Ascending aorta (tissue), 2 donors: Measurements from ENCODE around the gene ARFGEF2. TPM values are rescaled to one million over a fixed set of nuclear protein-coding genes. Genes with fewer than 3 reads are reported as not detected.

Experiments
- DNase-seq, 2 donors: peaks; one replicate each; pipeline ENCODE4 v3.0.0-alpha.2; 2019; ENCODE audit warnings: low spot score in 2 of 2
- H3K27ac ChIP-seq, 2 donors: fragments of 200-600 bp; sonication (generic); one replicate each; pipeline ENCODE4 v1.5.1; 2016 to 2017; ENCODE audit warnings: mild to moderate bottlenecking in 1 of 2
- H3K27me3 ChIP-seq: fragments of 200-600 bp; sonication (generic); one replicate; pipeline ENCODE4 v1.5.1; 2017
- H3K36me3 ChIP-seq, 2 donors: fragments of 200-600 bp; sonication (generic); one replicate each; pipeline ENCODE4 v1.5.1; 2016
- H3K4me1 ChIP-seq, 2 donors: fragments of 200-600 bp; sonication (generic); one replicate each; pipeline ENCODE4 v1.5.1; 2016 to 2017; ENCODE audit warnings: mild to moderate bottlenecking in 1 of 2
- H3K4me3 ChIP-seq, 2 donors: fragments of 200-600 bp; sonication (generic); one replicate each; pipeline ENCODE4 v1.5.1; 2016 to 2017; ENCODE audit warnings: mild to moderate bottlenecking in 1 of 2
- H3K9me3 ChIP-seq, 2 donors: fragments of 200-600 bp; sonication (generic); one replicate each; pipeline ENCODE4 v1.5.1; 2016
- intact Hi-C: fragments of 100-400 bp; cut with DNase I; formaldehyde crosslinking; loops from one replicate; pipeline ENCODE4 v1.15.1; 2023
- total RNA-seq: library from RNA; depleted of rRNA; stranded (reverse); fragments of >200 nt; gene quantifications from one replicate; pipeline ENCODE4 v1.1.0, GENCODE V29; 2016
- TF ChIP-seq, protein P1 (sequence below), 3 experiments: fragments of 200-600 bp in 2 of 3; fragments of 450-650 bp in 1 of 3; sonication (generic) in 2 of 3; IDR thresholded peaks; one replicate each; pipeline ENCODE4 v1.5.1; 2016 to 2019; ENCODE audit warnings: antibody characterized with exemption in 3 of 3, mild to moderate bottlenecking in 1 of 3, moderate library complexity in 1 of 3

ARFGEF2 gene
- total RNA-seq, 1 donor from 2014 or later = 7.9 TPM

- Histone ChIP-seq H3K4me1 (peaks cover 3 to 4% of the 10 kb centered on the region in 2 donors), H3K27ac (no peak overlapping the region), H3K36me3 (no peaks in the 10 kb centered on the region), H3K27me3 (no peaks in the 10 kb centered on the region), H3K9me3 (no peaks in the 10 kb centered on the region), H3K4me3 (no peak overlapping the region)
- no peak for DNase-seq
- TF ChIP-seq, protein P1, sequence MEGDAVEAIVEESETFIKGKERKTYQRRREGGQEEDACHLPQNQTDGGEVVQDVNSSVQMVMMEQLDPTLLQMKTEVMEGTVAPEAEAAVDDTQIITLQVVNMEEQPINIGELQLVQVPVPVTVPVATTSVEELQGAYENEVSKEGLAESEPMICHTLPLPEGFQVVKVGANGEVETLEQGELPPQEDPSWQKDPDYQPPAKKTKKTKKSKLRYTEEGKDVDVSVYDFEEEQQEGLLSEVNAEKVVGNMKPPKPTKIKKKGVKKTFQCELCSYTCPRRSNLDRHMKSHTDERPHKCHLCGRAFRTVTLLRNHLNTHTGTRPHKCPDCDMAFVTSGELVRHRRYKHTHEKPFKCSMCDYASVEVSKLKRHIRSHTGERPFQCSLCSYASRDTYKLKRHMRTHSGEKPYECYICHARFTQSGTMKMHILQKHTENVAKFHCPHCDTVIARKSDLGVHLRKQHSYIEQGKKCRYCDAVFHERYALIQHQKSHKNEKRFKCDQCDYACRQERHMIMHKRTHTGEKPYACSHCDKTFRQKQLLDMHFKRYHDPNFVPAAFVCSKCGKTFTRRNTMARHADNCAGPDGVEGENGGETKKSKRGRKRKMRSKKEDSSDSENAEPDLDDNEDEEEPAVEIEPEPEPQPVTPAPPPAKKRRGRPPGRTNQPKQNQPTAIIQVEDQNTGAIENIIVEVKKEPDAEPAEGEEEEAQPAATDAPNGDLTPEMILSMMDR (IDR thresholded peaks at IDR 0.05) = no peak
- intact Hi-C loops = no loop called here
These were observed 12.7 kb upstream of the ARFGEF2 start for GRCh38 chr20:48908656-48909319.

GRCh38 chr20:48909910-48910309, 11.6 kb upstream of the ARFGEF2 start:
- H3K27ac ChIP-seq = no peak overlapping the region
- intact Hi-C loops = no loop called here
- H3K27me3 ChIP-seq = no peaks in the 10 kb centered on the region
- H3K4me1 ChIP-seq = no peaks in the 10 kb centered on the region
- TF ChIP-seq, protein P1 (IDR thresholded peaks at IDR 0.05) = no peak
- H3K4me3 ChIP-seq = no peak overlapping the region
- H3K9me3 ChIP-seq = no peaks in the 10 kb centered on the region
- DNase-seq = no peak
- H3K36me3 ChIP-seq = no peaks in the 10 kb centered on the region

GRCh38 chr20:48910347-48910781, 11.1 kb upstream of the ARFGEF2 start:
- Histone ChIP-seq H3K36me3 (no peaks in the 10 kb centered on the region), H3K27ac (no peak overlapping the region), H3K9me3 (no peaks in the 10 kb centered on the region), H3K4me1 (no peaks in the 10 kb centered on the region), H3K4me3 (no peak overlapping the region), H3K27me3 (no peaks in the 10 kb centered on the region)
- TF ChIP-seq, protein P1 (IDR thresholded peaks at IDR 0.05) = no peak
- intact Hi-C loops = no loop called here
- DNase-seq = no peak

DNA sequence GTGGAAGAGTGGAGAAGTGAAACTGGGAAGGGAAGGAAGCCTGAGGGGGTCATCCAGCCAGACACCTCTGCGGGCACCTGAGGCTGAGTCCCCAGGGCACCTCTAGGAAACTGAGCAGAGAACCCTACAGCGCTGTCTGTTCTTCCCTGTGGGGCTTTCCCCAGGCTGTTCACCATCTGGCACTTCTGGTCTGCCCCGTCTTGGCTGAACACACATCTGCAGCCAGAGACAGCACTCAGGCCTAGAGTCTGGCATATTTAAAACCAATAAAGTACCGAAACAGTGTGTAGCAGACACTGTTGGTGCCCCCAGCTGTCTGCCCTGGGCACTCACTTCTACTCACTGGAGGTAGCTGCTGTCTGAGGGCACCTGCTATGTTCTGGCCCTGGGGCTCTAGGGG, 9.4 kb upstream of the ARFGEF2 start:
- intact Hi-C loops = no loop called here
- no peak overlapping the region for H3K27ac ChIP-seq
- DNase-seq = no peak
- H3K27me3 ChIP-seq = no peaks in the 10 kb centered on the region
- no peak overlapping the region for H3K4me3 ChIP-seq
- no peaks in the 10 kb centered on the region for H3K36me3 ChIP-seq
- TF ChIP-seq, protein P1 (IDR thresholded peaks at IDR 0.05) = no peak
- H3K9me3 ChIP-seq = no peaks in the 10 kb centered on the region
- no peaks in the 10 kb centered on the region for H3K4me1 ChIP-seq

DNA sequence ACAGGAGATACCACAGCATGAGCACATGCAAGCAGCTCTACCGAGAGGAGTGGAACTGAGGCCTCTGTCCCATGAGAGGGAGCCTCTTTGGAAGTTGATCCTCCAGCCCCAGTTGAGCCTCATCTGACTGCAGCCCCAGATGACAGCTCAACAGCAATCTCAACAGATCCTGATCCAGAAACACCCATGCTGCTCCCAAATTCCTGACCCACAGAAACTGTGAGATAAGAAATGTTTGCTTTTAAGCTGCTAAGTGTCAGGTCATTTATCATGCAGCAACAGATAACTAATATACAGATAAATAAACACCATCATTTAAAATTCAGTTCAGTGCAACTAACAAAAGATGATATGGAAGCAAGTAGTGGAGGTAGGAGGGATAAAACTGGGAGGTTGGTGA, 4.8 kb upstream of the ARFGEF2 start:
- intact Hi-C loops = no loop called here
- no peaks in the 10 kb centered on the region for H3K27me3 ChIP-seq
- no peaks in the 10 kb centered on the region for H3K9me3 ChIP-seq
- no peak overlapping the region for H3K27ac ChIP-seq
- no peak overlapping the region for H3K4me3 ChIP-seq
- no peak for DNase-seq
- no peaks in the 10 kb centered on the region for H3K36me3 ChIP-seq
- TF ChIP-seq, protein P1 (IDR thresholded peaks at IDR 0.05) = no peak
- peaks cover 0 to 3% of the 10 kb centered on the region in 2 donors for H3K4me1 ChIP-seq
